H9 (cell line): ENCODE results near the gene MOV10L1. TPM values are rescaled to one million over a fixed set of nuclear protein-coding genes. Genes with fewer than 3 reads are reported as not detected.

ENCODE experiments used
- DNase-seq: peaks from one replicate; pipeline ENCODE4 v3.0.0-alpha.2; 2017
- H2AFZ ChIP-seq: one replicate; pipeline ENCODE4 v1.6.1; 2013; ENCODE audit warnings: mild to moderate bottlenecking, low read length, control low read depth, moderate library complexity
- H2AK5ac ChIP-seq: 2 replicates; pipeline ENCODE4 v1.6.1; 2013; ENCODE audit warnings: low read length, control low read depth, mixed read lengths; ENCODE audit not compliant: insufficient read length
- H2BK120ac ChIP-seq: one replicate; pipeline ENCODE4 v1.6.1; 2013; ENCODE audit warnings: low read depth, mild to moderate bottlenecking, low read length, control low read depth, inconsistent platforms; ENCODE audit not compliant: poor library complexity, severe bottlenecking
- H2BK12ac ChIP-seq: 2 replicates; pipeline ENCODE4 v1.6.1; 2013; ENCODE audit warnings: low read length, control low read depth, mixed read lengths, low read depth; ENCODE audit not compliant: insufficient read length
- H2BK15ac ChIP-seq: 2 replicates; pipeline ENCODE4 v1.6.1; 2013; ENCODE audit warnings: low read depth, low read length, control low read depth
- H2BK20ac ChIP-seq: one replicate; pipeline ENCODE4 v1.6.1; 2013; ENCODE audit warnings: low read depth, mild to moderate bottlenecking, low read length, control low read depth, inconsistent platforms; ENCODE audit not compliant: poor library complexity, severe bottlenecking
- H2BK5ac ChIP-seq: 2 replicates; pipeline ENCODE4 v1.6.1; 2013; ENCODE audit warnings: low read length, control low read depth, mixed read lengths; ENCODE audit not compliant: insufficient read length
- H3K14ac ChIP-seq: 2 replicates; pipeline ENCODE4 v1.6.1; 2013; ENCODE audit warnings: low read length, control low read depth; ENCODE audit not compliant: insufficient read depth
- H3K18ac ChIP-seq: 2 replicates; pipeline ENCODE4 v1.6.1; 2013; ENCODE audit warnings: low read depth, mild to moderate bottlenecking, mixed read lengths, low read length, control low read depth; ENCODE audit not compliant: insufficient read length
- H3K23ac ChIP-seq: 2 replicates; pipeline ENCODE4 v1.6.1; 2013; ENCODE audit warnings: low read length, control low read depth, mixed read lengths, low read depth; ENCODE audit not compliant: insufficient read length
- H3K23me2 ChIP-seq: 2 replicates; pipeline ENCODE4 v1.6.1; 2013; ENCODE audit warnings: low read depth, mild to moderate bottlenecking, mixed read lengths, low read length, control low read depth; ENCODE audit not compliant: insufficient read length, poor library complexity, severe bottlenecking
- H3K27ac ChIP-seq: 2 replicates; pipeline ENCODE4 v1.5.1; 2013; ENCODE audit warnings: low read length, control low read depth, mixed read lengths, low read depth; ENCODE audit not compliant: insufficient read length
- H3K27me3 ChIP-seq: 2 replicates; pipeline ENCODE4 v1.6.1; 2013; ENCODE audit warnings: low read length, control low read depth, inconsistent platforms; ENCODE audit not compliant: insufficient read depth
- H3K4ac ChIP-seq: 2 replicates; pipeline ENCODE4 v1.6.1; 2013; ENCODE audit warnings: low read depth, mild to moderate bottlenecking, control low read depth, inconsistent platforms, low read length, moderate library complexity
- H3K4me1 ChIP-seq: 2 replicates; pipeline ENCODE4 v1.6.1; 2013; ENCODE audit warnings: low read length, control low read depth, inconsistent platforms; ENCODE audit not compliant: insufficient read depth
- H3K4me2 ChIP-seq: 2 replicates; pipeline ENCODE4 v1.6.1; 2013; ENCODE audit warnings: low read length, control low read depth, mixed read lengths; ENCODE audit not compliant: insufficient read length, insufficient read depth
- H3K56ac ChIP-seq: 2 replicates; pipeline ENCODE4 v1.6.1; 2013; ENCODE audit warnings: low read depth, mild to moderate bottlenecking, mixed read lengths, low read length, control low read depth; ENCODE audit not compliant: insufficient read length
- H3K79me1 ChIP-seq: 2 replicates; pipeline ENCODE4 v1.6.1; 2013; ENCODE audit warnings: low read depth, mild to moderate bottlenecking, moderate library complexity, low read length, control low read depth, inconsistent platforms; ENCODE audit not compliant: insufficient read depth, poor library complexity, severe bottlenecking
- H3K79me2 ChIP-seq: 2 replicates; pipeline ENCODE4 v1.6.1; 2013; ENCODE audit warnings: low read length, control low read depth, inconsistent platforms; ENCODE audit not compliant: insufficient read depth
- H3K9ac ChIP-seq: 2 replicates; pipeline ENCODE4 v1.6.1; 2013; ENCODE audit warnings: low read length, control low read depth, mixed read lengths; ENCODE audit not compliant: insufficient read length; ENCODE audit errors: extremely low read depth
- H3K9me3 ChIP-seq: one replicate; pipeline ENCODE4 v1.6.1; 2013; ENCODE audit warnings: low read depth, low read length, inconsistent platforms; ENCODE audit not compliant: control insufficient read depth
- H3T11ph ChIP-seq: one replicate; pipeline ENCODE4 v1.6.1; 2013; ENCODE audit warnings: mild to moderate bottlenecking, low read length, control low read depth, inconsistent platforms
- H4K20me1 ChIP-seq: one replicate; pipeline ENCODE4 v1.6.1; 2013; ENCODE audit not compliant: control insufficient read depth, insufficient read length, insufficient read depth
- H4K5ac ChIP-seq: 2 replicates; pipeline ENCODE4 v1.6.1; 2013; ENCODE audit warnings: low read depth, mild to moderate bottlenecking, mixed read lengths, low read length, control low read depth; ENCODE audit not compliant: insufficient read length
- H4K8ac ChIP-seq: replicated peaks from 2 replicates; pipeline ENCODE4 v1.6.1; 2013; ENCODE audit warnings: low read length, control low read depth, mixed read lengths, low read depth; ENCODE audit not compliant: insufficient read length
- H4K91ac ChIP-seq: 2 replicates; pipeline ENCODE4 v1.6.1; 2013; ENCODE audit warnings: low read depth, mild to moderate bottlenecking, moderate library complexity, mixed read lengths, low read length, control low read depth; ENCODE audit not compliant: insufficient read length
- H3K27ac Mint-ChIP-seq, 3 experiments: 2 replicates in 2 of 3; 3 replicates in 1 of 3; pipeline ENCODE4 v1.8.0; 2020 to 2021; ENCODE audit warnings: mixed read lengths in 3 of 3, mild to moderate bottlenecking in 1 of 3, moderate library complexity in 1 of 3
- H3K27me3 Mint-ChIP-seq: 2 replicates; pipeline ENCODE4 v1.8.0; 2021; ENCODE audit warnings: low read depth, mild to moderate bottlenecking, moderate library complexity, mixed read lengths
- H3K36me3 Mint-ChIP-seq, 3 experiments: 2 replicates in 2 of 3; 3 replicates in 1 of 3; pipeline ENCODE4 v1.8.0; 2020 to 2021; ENCODE audit warnings: low read depth in 3 of 3, mixed read lengths in 3 of 3; ENCODE audit not compliant: insufficient read depth in 1 of 3
- H3K4me1 Mint-ChIP-seq, 2 experiments: 2 replicates each; pipeline ENCODE4 v1.8.0; 2020; ENCODE audit warnings: mixed read lengths in 2 of 2
- H3K4me3 Mint-ChIP-seq, 2 experiments: 2 replicates in 1 of 2; 3 replicates in 1 of 2; pipeline ENCODE4 v1.8.0; 2020 to 2021; ENCODE audit warnings: mild to moderate bottlenecking in 2 of 2, mixed read lengths in 2 of 2, moderate library complexity in 1 of 2
- H3K9me3 Mint-ChIP-seq, 2 experiments: 2 replicates in 1 of 2; 3 replicates in 1 of 2; pipeline ENCODE4 v1.8.0; 2020; ENCODE audit warnings: mild to moderate bottlenecking in 2 of 2, mixed read lengths in 2 of 2, moderate library complexity in 1 of 2
- WGBS: extraction: QIAGEN DNeasy Blood & Tissue Kit; methylation state at CpG from one replicate; pipeline ENCODE4 v1.1.7; 2013; ENCODE audit warnings: missing lambda C conversion rate, low lambda C conversion rate, mixed read lengths; ENCODE audit not compliant: insufficient read length; ENCODE audit errors: extremely low coverage; 5-methylcytosine and 5-hydroxymethylcytosine counted together
- total RNA-seq: library from RNA; stranded (reverse); gene quantifications from 2 replicates; pipeline ENCODE4 v1.2.1, GENCODE V29; 2021
- TF ChIP-seq, protein P1 (sequence below): fragments of 200-600 bp; sonication (generic); conservative IDR thresholded peaks from 3 replicates; pipeline ENCODE4 v1.8.0; 2021; ENCODE audit warnings: antibody characterized with exemption, mild to moderate bottlenecking

Gene MOV10L1
- total RNA-seq, 1 experiment from 2014 or later: not detected

DNA sequence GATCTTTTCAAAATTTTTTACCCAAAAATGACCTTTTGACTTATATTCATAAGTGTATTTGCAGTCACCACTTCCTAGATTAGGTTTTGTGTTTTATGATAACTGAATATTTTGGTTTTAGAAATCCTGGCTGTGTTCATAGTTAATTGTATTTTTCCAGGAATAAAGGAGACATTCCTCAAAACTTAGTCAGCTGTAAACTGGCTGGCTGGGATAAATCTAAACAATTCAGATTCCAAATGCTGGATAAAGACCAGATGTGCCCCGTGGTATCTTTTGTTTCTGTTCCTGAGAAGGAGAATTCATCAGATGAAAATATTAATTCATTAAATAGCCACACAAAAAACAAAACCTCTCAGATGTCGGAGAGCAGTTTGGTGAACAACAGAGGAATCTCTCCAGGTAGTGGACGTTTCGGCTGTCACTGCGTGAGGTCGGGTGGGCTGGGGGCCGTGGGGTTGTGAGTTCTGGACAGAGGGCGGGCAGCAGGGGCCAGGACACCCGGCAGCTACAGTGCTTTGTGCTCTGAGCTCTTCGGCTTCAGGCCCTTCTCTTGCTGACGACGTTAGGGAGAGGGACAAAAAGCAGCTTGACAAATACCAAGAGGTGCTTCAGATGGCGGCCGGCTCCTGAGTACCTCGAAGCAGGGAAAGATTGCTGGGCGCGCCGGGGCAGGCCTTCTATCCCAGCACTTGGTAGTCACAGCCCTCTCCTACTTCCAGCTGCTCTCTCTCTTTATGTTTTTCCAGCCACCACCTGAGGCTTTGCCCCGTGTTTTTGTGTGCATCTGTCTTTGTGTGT is 24.6 kb downstream of the MOV10L1 start:
- no peaks in the 10 kb centered on the region for H3K9me3 ChIP-seq
- H2BK20ac ChIP-seq: no peak overlapping the region
- H2AK5ac ChIP-seq: no peak overlapping the region
- H2BK15ac ChIP-seq: no peak overlapping the region
- H3K23me2 ChIP-seq: no peaks in the 10 kb centered on the region
- no peak overlapping the region for H3K4ac ChIP-seq
- H3K27me3 ChIP-seq: no peaks in the 10 kb centered on the region
- H3K4me3 Mint-ChIP-seq: no peak overlapping the region
- no peak overlapping the region for H3T11ph ChIP-seq
- TF ChIP-seq, protein P1, sequence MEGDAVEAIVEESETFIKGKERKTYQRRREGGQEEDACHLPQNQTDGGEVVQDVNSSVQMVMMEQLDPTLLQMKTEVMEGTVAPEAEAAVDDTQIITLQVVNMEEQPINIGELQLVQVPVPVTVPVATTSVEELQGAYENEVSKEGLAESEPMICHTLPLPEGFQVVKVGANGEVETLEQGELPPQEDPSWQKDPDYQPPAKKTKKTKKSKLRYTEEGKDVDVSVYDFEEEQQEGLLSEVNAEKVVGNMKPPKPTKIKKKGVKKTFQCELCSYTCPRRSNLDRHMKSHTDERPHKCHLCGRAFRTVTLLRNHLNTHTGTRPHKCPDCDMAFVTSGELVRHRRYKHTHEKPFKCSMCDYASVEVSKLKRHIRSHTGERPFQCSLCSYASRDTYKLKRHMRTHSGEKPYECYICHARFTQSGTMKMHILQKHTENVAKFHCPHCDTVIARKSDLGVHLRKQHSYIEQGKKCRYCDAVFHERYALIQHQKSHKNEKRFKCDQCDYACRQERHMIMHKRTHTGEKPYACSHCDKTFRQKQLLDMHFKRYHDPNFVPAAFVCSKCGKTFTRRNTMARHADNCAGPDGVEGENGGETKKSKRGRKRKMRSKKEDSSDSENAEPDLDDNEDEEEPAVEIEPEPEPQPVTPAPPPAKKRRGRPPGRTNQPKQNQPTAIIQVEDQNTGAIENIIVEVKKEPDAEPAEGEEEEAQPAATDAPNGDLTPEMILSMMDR: no peak
- no peak overlapping the region for H2BK12ac ChIP-seq
- H3K27ac Mint-ChIP-seq: no peak overlapping the region
- no peak overlapping the region for H3K4me2 ChIP-seq
- peaks cover 5 to 11% of the 10 kb centered on the region in 2 experiments for H3K4me1 Mint-ChIP-seq
- no peak for DNase-seq
- no peak overlapping the region for H2BK120ac ChIP-seq
- no peak overlapping the region for H3K23ac ChIP-seq
- WGBS: no CpG with 5 or more reads among the region's 19 CpGs
- no peak overlapping the region for H2BK5ac ChIP-seq
- H4K5ac ChIP-seq: no peak overlapping the region
- no peak overlapping the region for H3K18ac ChIP-seq
- no peaks in the 10 kb centered on the region for H3K79me1 ChIP-seq
- H3K9me3 Mint-ChIP-seq: no peaks in the 10 kb centered on the region
- H3K9ac ChIP-seq: no peak overlapping the region
- peaks cover 18% of the 10 kb centered on the region for H3K27me3 Mint-ChIP-seq
- H4K8ac ChIP-seq: no peak overlapping the region
- H3K14ac ChIP-seq: no peak overlapping the region
- H3K36me3 Mint-ChIP-seq: no peaks in the 10 kb centered on the region
- no peaks in the 10 kb centered on the region for H4K20me1 ChIP-seq
- H4K91ac ChIP-seq: no peak overlapping the region
- no peak overlapping the region for H3K27ac ChIP-seq
- H3K56ac ChIP-seq: no peak overlapping the region
- no peak overlapping the region for H2AFZ ChIP-seq
- H3K79me2 ChIP-seq: no peaks in the 10 kb centered on the region
- H3K4me1 ChIP-seq: no peaks in the 10 kb centered on the region; the same call in 1 of the 2 replicates
